ENCODE measurements around the gene PRSS2. TPM values are rescaled to one million over a fixed set of nuclear protein-coding genes. Genes with fewer than 3 reads are reported as not detected.
"Not testable (repeated sequence)": the region's sequence is repeated elsewhere in the genome, so short reads cannot be mapped to it uniquely, and the experiment has no call there.

PRSS2 gene
- polyA plus RNA-seq, 1 experiment = not detected

GRCh38 chr7:142740786-142741185, 30.0 kb upstream of the PRSS2 start:
- no peak for DNase-seq (ENCODE audit: low read depth, low spot score)
- Histone ChIP-seq H3K27me3 (ENCODE audit: control insufficient read depth, insufficient read depth, low read length) (no peaks in the 10 kb centered on the region), H3K4me3 (ENCODE audit: low read depth, low read length) (no peak overlapping the region), H3K27ac (ENCODE audit: low read depth, low read length) (no peak overlapping the region), H3K9me3 (ENCODE audit: control insufficient read depth, insufficient read depth, low read length) (no peaks in the 10 kb centered on the region)
- ChIA-PET CTCF (no interaction called here), POLR2A (no interaction called here)
- TF ChIP-seq CTCF (IDR thresholded peaks at IDR 0.05; ENCODE audit: low read depth, low read length) = no peak

GRCh38 chr7:142741932-142742331, 28.8 kb upstream of the PRSS2 start:
- H3K9me3 ChIP-seq (ENCODE audit: control insufficient read depth, insufficient read depth, low read length); DNase-seq (ENCODE audit: low read depth, low spot score); POLR2A ChIA-PET; CTCF ChIA-PET; H3K4me3 ChIP-seq (ENCODE audit: low read depth, low read length); H3K27ac ChIP-seq (ENCODE audit: low read depth, low read length); H3K27me3 ChIP-seq (ENCODE audit: control insufficient read depth, insufficient read depth, low read length): not testable (repeated sequence)

GRCh38 chr7:142745091-142745635, 25.6 kb upstream of the PRSS2 start:
- no peak for TF ChIP-seq CTCF (IDR thresholded peaks at IDR 0.05; ENCODE audit: low read depth, low read length)
- DNase-seq (ENCODE audit: low read depth, low spot score) = no peak
- Histone ChIP-seq H3K27me3 (ENCODE audit: control insufficient read depth, insufficient read depth, low read length) (no peaks in the 10 kb centered on the region), H3K4me3 (ENCODE audit: low read depth, low read length) (no peak overlapping the region), H3K27ac (ENCODE audit: low read depth, low read length) (no peak overlapping the region), H3K9me3 (ENCODE audit: control insufficient read depth, insufficient read depth, low read length) (no peaks in the 10 kb centered on the region; the same call in 1 of the 2 replicates)
- POLR2A ChIA-PET = no interaction called here
- CTCF ChIA-PET = interaction anchor here (0.6 kb wide), 1 partner anchor 198 kb away, joined by 3 read pairs; no protein-coding TSS in a partner anchor

- ChIA-PET POLR2A (no interaction called here), CTCF (interaction anchor here (0.6 kb wide), 1 partner anchor 199 kb away, joined by 3 read pairs; no protein-coding TSS in a partner anchor)
- no peak overlapping the region for H3K27ac ChIP-seq (ENCODE audit: low read depth, low read length)
- no peaks in the 10 kb centered on the region for H3K27me3 ChIP-seq (ENCODE audit: control insufficient read depth, insufficient read depth, low read length)
- no peak for TF ChIP-seq CTCF (IDR thresholded peaks at IDR 0.05; ENCODE audit: low read depth, low read length)
- DNase-seq (ENCODE audit: low read depth, low spot score) = no peak
- no peaks in the 10 kb centered on the region; the same call in 1 of the 2 replicates for H3K9me3 ChIP-seq (ENCODE audit: control insufficient read depth, insufficient read depth, low read length)
- H3K4me3 ChIP-seq (ENCODE audit: low read depth, low read length) = no peak overlapping the region
Measured at GRCh38 chr7:142745745-142746144, 25.0 kb upstream of the PRSS2 start.

GRCh38 chr7:142746264-142746663, 24.5 kb upstream of the PRSS2 start:
- no peak overlapping the region for H3K27ac ChIP-seq (ENCODE audit: low read depth, low read length)
- CTCF ChIA-PET = no interaction called here
- no peak for TF ChIP-seq CTCF (IDR thresholded peaks at IDR 0.05; ENCODE audit: low read depth, low read length)
- POLR2A ChIA-PET = no interaction called here
- H3K9me3 ChIP-seq (ENCODE audit: control insufficient read depth, insufficient read depth, low read length) = no peaks in the 10 kb centered on the region; the same call in 1 of the 2 replicates
- no peak overlapping the region for H3K4me3 ChIP-seq (ENCODE audit: low read depth, low read length)
- H3K27me3 ChIP-seq (ENCODE audit: control insufficient read depth, insufficient read depth, low read length) = no peaks in the 10 kb centered on the region
- DNase-seq (ENCODE audit: low read depth, low spot score) = no peak

GRCh38 chr7:142748410-142748809, 22.4 kb upstream of the PRSS2 start:
- DNase-seq (ENCODE audit: low read depth, low spot score); H3K4me3 ChIP-seq (ENCODE audit: low read depth, low read length); CTCF ChIA-PET; H3K27ac ChIP-seq (ENCODE audit: low read depth, low read length); H3K9me3 ChIP-seq (ENCODE audit: control insufficient read depth, insufficient read depth, low read length); POLR2A ChIA-PET; H3K27me3 ChIP-seq (ENCODE audit: control insufficient read depth, insufficient read depth, low read length): not testable (repeated sequence)
